ENCODE data around the gene ARHGEF37.
"Not testable (repeated sequence)": the region's sequence is repeated elsewhere in the genome, so short reads cannot be mapped to it uniquely, and the experiment has no call there.

Gene ARHGEF37

DNA sequence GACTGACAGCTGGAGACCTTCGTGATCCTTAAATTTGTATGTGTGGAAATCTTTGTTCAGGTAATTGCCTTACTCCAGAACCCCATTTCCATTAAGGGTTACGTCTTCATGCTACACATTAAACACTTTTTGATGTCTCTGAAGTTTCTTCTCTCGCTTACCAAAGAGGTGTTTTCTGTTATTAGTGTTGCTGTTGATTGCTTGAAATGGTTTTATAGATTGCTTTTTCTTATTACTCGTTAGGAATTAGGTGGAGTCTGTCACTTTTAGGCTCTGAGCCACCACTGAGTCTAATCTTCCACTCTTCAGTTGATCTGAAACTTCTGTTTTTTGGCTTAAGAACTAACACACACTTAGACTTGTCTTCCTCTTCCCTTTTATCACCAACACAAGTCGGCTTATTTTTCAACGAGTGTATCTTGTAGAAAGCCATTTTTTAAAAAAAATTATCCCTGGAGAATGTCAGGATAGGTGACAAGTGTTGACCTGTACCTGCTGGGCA is 86.6 kb downstream of the ARHGEF37 start:
- H3K4me3 ChIP-seq (ENCODE audit: low read depth in 1 of 2, low read length in 2 of 2) = no peak overlapping the region
- H3K27me3 ChIP-seq (ENCODE audit: control insufficient read depth in 1 of 2, insufficient read depth in 2 of 2, low read length in 2 of 2) = no peaks in the 10 kb centered on the region
- no peak overlapping the region for H3K9ac ChIP-seq (ENCODE audit: low read depth in 1 of 2, low read length in 2 of 2)
- H3K9me3 ChIP-seq (ENCODE audit: control insufficient read depth in 1 of 2, low read length in 2 of 2) = peaks cover 0 to 4% of the 10 kb centered on the region in 2 donors
- H3K36me3 ChIP-seq (ENCODE audit: control insufficient read depth in 1 of 2, insufficient read depth in 2 of 2, low read length in 2 of 2) = no peaks in the 10 kb centered on the region
- H3K4me1 ChIP-seq (ENCODE audit: control insufficient read depth in 1 of 2, insufficient read depth in 2 of 2, low read length in 2 of 2) = peaks cover 31 to 43% of the 10 kb centered on the region in 2 donors
- no peak overlapping the region for H3K27ac ChIP-seq (ENCODE audit: low read depth, low read length)

GRCh38 chr5:149669273-149669672 is 88.0 kb downstream of the ARHGEF37 start:
- not testable (repeated sequence) for H3K9ac ChIP-seq (ENCODE audit: low read depth in 1 of 2, low read length in 2 of 2); H3K4me3 ChIP-seq (ENCODE audit: low read depth in 1 of 2, low read length in 2 of 2); H3K27me3 ChIP-seq (ENCODE audit: control insufficient read depth in 1 of 2, insufficient read depth in 2 of 2, low read length in 2 of 2); H3K27ac ChIP-seq (ENCODE audit: low read depth, low read length); H3K9me3 ChIP-seq (ENCODE audit: control insufficient read depth in 1 of 2, low read length in 2 of 2); H3K36me3 ChIP-seq (ENCODE audit: control insufficient read depth in 1 of 2, insufficient read depth in 2 of 2, low read length in 2 of 2)
- peaks cover 37 to 41% of the 10 kb centered on the region in 2 donors for H3K4me1 ChIP-seq (ENCODE audit: control insufficient read depth in 1 of 2, insufficient read depth in 2 of 2, low read length in 2 of 2)

GRCh38 chr5:149671544-149671943 is 90.2 kb downstream of the ARHGEF37 start:
- Histone ChIP-seq H3K4me3 (ENCODE audit: low read depth in 1 of 2, low read length in 2 of 2) (peak overlapping the region in 1 of 2 donors; percentile 17), H3K9me3 (ENCODE audit: control insufficient read depth in 1 of 2, low read length in 2 of 2) (peaks cover 0 to 4% of the 10 kb centered on the region in 2 donors), H3K4me1 (ENCODE audit: control insufficient read depth in 1 of 2, insufficient read depth in 2 of 2, low read length in 2 of 2) (peaks cover 33 to 40% of the 10 kb centered on the region in 2 donors), H3K9ac (ENCODE audit: low read depth in 1 of 2, low read length in 2 of 2) (peak overlapping the region in 1 of 2 donors; percentile 23), H3K27me3 (ENCODE audit: control insufficient read depth in 1 of 2, insufficient read depth in 2 of 2, low read length in 2 of 2) (no peaks in the 10 kb centered on the region), H3K36me3 (ENCODE audit: control insufficient read depth in 1 of 2, insufficient read depth in 2 of 2, low read length in 2 of 2) (no peaks in the 10 kb centered on the region), H3K27ac (ENCODE audit: low read depth, low read length) (peak overlapping the region; percentile 75)

- H3K36me3 ChIP-seq (ENCODE audit: control insufficient read depth in 1 of 2, insufficient read depth in 2 of 2, low read length in 2 of 2) = no peaks in the 10 kb centered on the region
- no peak overlapping the region for H3K27ac ChIP-seq (ENCODE audit: low read depth, low read length)
- no peak overlapping the region for H3K4me3 ChIP-seq (ENCODE audit: low read depth in 1 of 2, low read length in 2 of 2)
- H3K4me1 ChIP-seq (ENCODE audit: control insufficient read depth in 1 of 2, insufficient read depth in 2 of 2, low read length in 2 of 2) = peaks cover 30 to 39% of the 10 kb centered on the region in 2 donors
- peaks cover 0 to 4% of the 10 kb centered on the region in 2 donors for H3K9me3 ChIP-seq (ENCODE audit: control insufficient read depth in 1 of 2, low read length in 2 of 2)
- H3K9ac ChIP-seq (ENCODE audit: low read depth in 1 of 2, low read length in 2 of 2) = no peak overlapping the region
- H3K27me3 ChIP-seq (ENCODE audit: control insufficient read depth in 1 of 2, insufficient read depth in 2 of 2, low read length in 2 of 2) = no peaks in the 10 kb centered on the region
Measured at GRCh38 chr5:149672701-149673476, 91.6 kb downstream of the ARHGEF37 start.

DNA sequence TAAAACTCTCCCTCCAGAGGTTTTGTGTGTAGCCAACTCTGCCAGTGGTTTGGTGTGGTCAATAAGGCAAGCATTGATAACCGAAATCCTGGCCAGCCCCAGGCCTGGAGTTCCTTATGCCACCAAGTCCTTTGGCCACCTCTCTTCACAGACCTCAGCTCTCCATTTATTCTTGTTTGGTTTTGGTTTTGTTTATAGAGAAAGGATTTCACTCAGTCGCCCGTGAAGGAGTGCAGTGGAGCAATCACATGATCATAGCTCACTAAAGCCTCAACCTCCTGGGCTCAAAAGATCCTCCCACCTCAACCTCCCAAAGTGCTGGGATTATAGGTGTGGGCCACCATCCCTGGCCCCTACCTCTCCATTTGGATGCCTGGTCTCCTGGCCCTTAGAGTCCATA is 93.4 kb downstream of the ARHGEF37 start:
- no peak overlapping the region for H3K9ac ChIP-seq (ENCODE audit: low read depth in 1 of 2, low read length in 2 of 2)

DNA sequence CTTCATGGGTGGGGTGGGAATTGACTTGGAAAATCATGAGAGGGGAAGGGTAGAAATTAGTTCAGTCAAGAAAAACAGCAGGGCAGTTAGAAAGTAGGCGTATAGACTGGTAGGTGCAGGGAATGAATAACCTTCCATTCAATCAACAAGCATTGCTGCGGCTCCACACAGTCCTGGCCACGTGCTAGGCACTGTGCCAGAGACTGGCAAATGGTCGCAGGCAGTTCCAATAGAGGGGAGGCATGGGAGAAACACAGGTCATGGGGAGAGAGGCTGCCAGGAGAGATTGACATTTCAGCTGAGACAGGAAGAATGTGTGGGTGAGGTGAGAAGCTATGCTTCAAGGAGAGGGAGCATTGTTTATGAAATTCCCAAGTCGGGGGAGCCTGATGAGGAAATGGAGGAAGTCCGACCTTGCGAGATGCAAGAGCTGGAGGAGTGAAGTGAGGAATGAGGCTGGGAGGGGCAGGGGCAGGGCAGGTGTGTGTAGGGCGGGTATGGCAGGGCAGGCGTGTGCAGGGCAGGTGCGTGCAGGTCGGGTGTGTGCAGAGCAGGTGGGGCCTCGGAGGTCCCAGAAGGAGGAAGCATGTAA is 94.4 kb downstream of the ARHGEF37 start:
- Histone ChIP-seq H3K4me1 (ENCODE audit: control insufficient read depth in 1 of 2, insufficient read depth in 2 of 2, low read length in 2 of 2) (peaks cover 40 to 48% of the 10 kb centered on the region in 2 donors), H3K9ac (ENCODE audit: low read depth in 1 of 2, low read length in 2 of 2) (peak overlapping the region; percentile 44 to 50), H3K4me3 (ENCODE audit: low read depth in 1 of 2, low read length in 2 of 2) (peak overlapping the region; percentile 24 to 34), H3K27ac (ENCODE audit: low read depth, low read length) (peak overlapping the region; percentile 87), H3K27me3 (ENCODE audit: control insufficient read depth in 1 of 2, insufficient read depth in 2 of 2, low read length in 2 of 2) (no peaks in the 10 kb centered on the region), H3K36me3 (ENCODE audit: control insufficient read depth in 1 of 2, insufficient read depth in 2 of 2, low read length in 2 of 2) (no peaks in the 10 kb centered on the region), H3K9me3 (ENCODE audit: control insufficient read depth in 1 of 2, low read length in 2 of 2) (no peaks in the 10 kb centered on the region)

More for the DNA sequence above, 93.4 kb downstream of the ARHGEF37 start:
- H3K27ac ChIP-seq (ENCODE audit: low read depth, low read length) = no peak overlapping the region
- peaks cover 30 to 39% of the 10 kb centered on the region in 2 donors for H3K4me1 ChIP-seq (ENCODE audit: control insufficient read depth in 1 of 2, insufficient read depth in 2 of 2, low read length in 2 of 2)
- H3K27me3 ChIP-seq (ENCODE audit: control insufficient read depth in 1 of 2, insufficient read depth in 2 of 2, low read length in 2 of 2) = no peaks in the 10 kb centered on the region
- H3K36me3 ChIP-seq (ENCODE audit: control insufficient read depth in 1 of 2, insufficient read depth in 2 of 2, low read length in 2 of 2) = no peaks in the 10 kb centered on the region
- no peaks in the 10 kb centered on the region for H3K9me3 ChIP-seq (ENCODE audit: control insufficient read depth in 1 of 2, low read length in 2 of 2)
- H3K4me3 ChIP-seq (ENCODE audit: low read depth in 1 of 2, low read length in 2 of 2) = no peak overlapping the region

DNA sequence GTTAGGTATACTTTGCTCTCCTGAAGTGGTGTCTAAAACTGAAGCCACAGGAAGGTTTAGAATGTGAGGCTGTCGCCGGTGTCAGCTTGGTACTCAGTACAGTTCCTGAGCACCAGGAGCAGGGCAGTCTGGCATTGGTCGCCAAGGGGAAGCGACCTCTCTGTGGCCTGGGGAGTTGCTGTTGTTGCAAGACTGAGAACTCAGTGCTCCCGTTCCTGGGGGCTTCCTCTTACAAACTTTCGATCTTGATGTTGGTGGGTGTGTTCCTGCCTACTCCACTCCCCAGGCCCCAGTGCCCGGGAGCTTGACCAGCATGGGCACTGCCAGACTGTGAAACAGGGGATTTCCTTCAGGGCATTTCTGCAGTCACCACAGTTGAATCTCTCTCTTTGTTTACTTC is 96.4 kb downstream of the ARHGEF37 start:
- Histone ChIP-seq H3K27ac (ENCODE audit: low read depth, low read length) (no peak overlapping the region), H3K9me3 (ENCODE audit: control insufficient read depth in 1 of 2, low read length in 2 of 2) (no peaks in the 10 kb centered on the region), H3K36me3 (ENCODE audit: control insufficient read depth in 1 of 2, insufficient read depth in 2 of 2, low read length in 2 of 2) (no peaks in the 10 kb centered on the region), H3K9ac (ENCODE audit: low read depth in 1 of 2, low read length in 2 of 2) (no peak overlapping the region), H3K27me3 (ENCODE audit: control insufficient read depth in 1 of 2, insufficient read depth in 2 of 2, low read length in 2 of 2) (no peaks in the 10 kb centered on the region), H3K4me1 (ENCODE audit: control insufficient read depth in 1 of 2, insufficient read depth in 2 of 2, low read length in 2 of 2) (peaks cover 36 to 42% of the 10 kb centered on the region in 2 donors), H3K4me3 (ENCODE audit: low read depth in 1 of 2, low read length in 2 of 2) (no peak overlapping the region)

DNA sequence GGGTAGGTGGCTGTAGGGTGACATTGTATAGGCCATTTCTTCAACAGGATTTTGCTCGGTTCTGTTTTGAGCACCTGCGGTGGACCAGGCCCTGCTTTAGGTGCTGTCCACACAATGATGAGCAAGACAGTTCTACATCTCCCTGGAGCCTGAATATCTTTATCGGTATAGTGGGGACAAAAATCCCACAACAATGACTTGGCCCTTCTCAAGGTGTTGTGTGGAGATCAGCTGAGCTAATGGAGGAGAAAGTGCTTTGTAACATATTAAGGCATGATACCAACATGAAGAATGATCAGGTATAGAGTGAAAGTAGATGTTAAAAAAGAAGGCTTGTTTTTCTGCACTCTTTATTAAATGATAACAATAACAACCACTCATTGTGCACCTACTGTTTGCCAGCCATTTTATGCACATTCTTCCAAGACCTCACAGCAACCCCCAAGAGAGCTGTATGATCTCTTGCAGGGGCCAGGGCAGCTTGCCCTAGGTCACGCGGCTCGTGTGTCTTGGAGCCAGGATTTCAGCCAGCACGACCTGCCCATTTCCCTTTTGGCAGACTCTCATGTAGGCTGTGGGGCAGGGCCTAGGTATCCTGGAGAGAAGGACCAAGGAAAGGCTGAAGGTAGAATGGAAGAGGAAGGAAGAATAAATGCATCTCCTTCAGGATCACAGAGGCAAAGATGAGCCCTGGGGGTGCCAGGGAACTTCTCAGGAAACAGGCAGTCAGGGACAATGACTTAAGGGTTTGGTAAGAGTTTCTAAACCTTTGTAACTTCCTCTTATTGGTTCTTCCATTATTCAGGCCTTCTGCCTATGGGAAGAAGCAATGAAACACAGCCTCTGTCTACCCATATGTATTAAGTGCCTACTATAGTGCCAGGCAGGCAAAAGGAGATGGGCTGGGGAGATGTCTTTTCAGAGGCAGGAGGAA is 98.8 kb downstream of the ARHGEF37 start:
- peaks cover 35% of the 10 kb centered on the region in 2 donors for H3K4me1 ChIP-seq (ENCODE audit: control insufficient read depth in 1 of 2, insufficient read depth in 2 of 2, low read length in 2 of 2)

GRCh38 chr5:149680810-149681221 is 99.5 kb downstream of the ARHGEF37 start:
- H3K9me3 ChIP-seq (ENCODE audit: control insufficient read depth in 1 of 2, low read length in 2 of 2) = no peaks in the 10 kb centered on the region
- H3K36me3 ChIP-seq (ENCODE audit: control insufficient read depth in 1 of 2, insufficient read depth in 2 of 2, low read length in 2 of 2) = no peaks in the 10 kb centered on the region
- no peak overlapping the region for H3K4me3 ChIP-seq (ENCODE audit: low read depth in 1 of 2, low read length in 2 of 2)
- peaks cover 28 to 30% of the 10 kb centered on the region in 2 donors for H3K4me1 ChIP-seq (ENCODE audit: control insufficient read depth in 1 of 2, insufficient read depth in 2 of 2, low read length in 2 of 2)
- H3K9ac ChIP-seq (ENCODE audit: low read depth in 1 of 2, low read length in 2 of 2) = no peak overlapping the region
- no peak overlapping the region for H3K27ac ChIP-seq (ENCODE audit: low read depth, low read length)
- no peaks in the 10 kb centered on the region for H3K27me3 ChIP-seq (ENCODE audit: control insufficient read depth in 1 of 2, insufficient read depth in 2 of 2, low read length in 2 of 2)

More for the DNA sequence above, 98.8 kb downstream of the ARHGEF37 start:
- no peak overlapping the region for H3K4me3 ChIP-seq (ENCODE audit: low read depth in 1 of 2, low read length in 2 of 2)
- H3K9me3 ChIP-seq (ENCODE audit: control insufficient read depth in 1 of 2, low read length in 2 of 2) = no peaks in the 10 kb centered on the region
- no peak overlapping the region for H3K9ac ChIP-seq (ENCODE audit: low read depth in 1 of 2, low read length in 2 of 2)
- no peak overlapping the region for H3K27ac ChIP-seq (ENCODE audit: low read depth, low read length)
- H3K27me3 ChIP-seq (ENCODE audit: control insufficient read depth in 1 of 2, insufficient read depth in 2 of 2, low read length in 2 of 2) = no peaks in the 10 kb centered on the region
- H3K36me3 ChIP-seq (ENCODE audit: control insufficient read depth in 1 of 2, insufficient read depth in 2 of 2, low read length in 2 of 2) = no peaks in the 10 kb centered on the region
